Activated naive CD8-positive, alpha-beta T cell treated with anti-CD3 and anti-CD28 coated beads for 36 hours (primary cell): ENCODE results near the gene NATD1. TPM values are rescaled to one million over a fixed set of nuclear protein-coding genes. Genes with fewer than 3 reads are reported as not detected.

Experiments used
- DNase-seq: peaks from one replicate; pipeline ENCODE4 v3.0.0; 2021
- H3K27ac Mint-ChIP-seq: one replicate; pipeline ENCODE4 v1.8.0; 2022; ENCODE audit warnings: mild to moderate bottlenecking, moderate library complexity, mixed read lengths
- H3K27me3 Mint-ChIP-seq: one replicate; pipeline ENCODE4 v1.8.0; 2022; ENCODE audit warnings: mild to moderate bottlenecking, mixed read lengths
- H3K36me3 Mint-ChIP-seq: one replicate; pipeline ENCODE4 v1.8.0; 2021; ENCODE audit warnings: mild to moderate bottlenecking, mixed read lengths
- H3K4me1 Mint-ChIP-seq: one replicate; pipeline ENCODE4 v1.8.0; 2021; ENCODE audit warnings: mixed read lengths
- H3K4me3 Mint-ChIP-seq: one replicate; pipeline ENCODE4 v1.8.0; 2022; ENCODE audit warnings: mild to moderate bottlenecking, moderate library complexity, mixed read lengths
- H3K9me3 Mint-ChIP-seq: one replicate; pipeline ENCODE4 v1.8.0; 2022; ENCODE audit warnings: mixed read lengths
- total RNA-seq, 2 experiments: library from RNA; stranded (reverse); gene quantifications; one replicate each; pipeline ENCODE4 v1.2.3, GENCODE V29; 2021

The NATD1 gene, protein sequence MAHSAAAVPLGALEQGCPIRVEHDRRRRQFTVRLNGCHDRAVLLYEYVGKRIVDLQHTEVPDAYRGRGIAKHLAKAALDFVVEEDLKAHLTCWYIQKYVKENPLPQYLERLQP
- total RNA-seq: 1 to 10 TPM in 1 of 2 experiments, under 1 TPM in 1; 0.90 to 1.1 TPM

- Mint-ChIP-seq H3K27ac (no peak within 1 kb of the TSS), H3K4me3 (peak within 1 kb of the TSS; percentile 79), H3K27me3 (no peaks in the 10 kb centered on the region), H3K36me3 (no peaks in the 10 kb centered on the region), H3K4me1 (peaks cover 7% of the 10 kb centered on the region), H3K9me3 (no peaks in the 10 kb centered on the region)
- DNase-seq: peak; percentile 68
These were observed at the start of gene NATD1 for GRCh38 chr17:21252796-21253645. Gene NATD1, minus strand, starts transcription at chr17:21253410. Its CDS starts 146 bp downstream, at chr17:21253264.

GRCh38 chr17:21301593-21302550 lies 48.7 kb upstream of the NATD1 start:
- no peaks in the 10 kb centered on the region for H3K27me3 Mint-ChIP-seq
- peaks cover 1% of the 10 kb centered on the region for H3K9me3 Mint-ChIP-seq
- H3K27ac Mint-ChIP-seq: peak overlapping the region; percentile 26
- H3K36me3 Mint-ChIP-seq: peaks cover 28% of the 10 kb centered on the region
- H3K4me3 Mint-ChIP-seq: no peak overlapping the region
- no peak for DNase-seq
- no peaks in the 10 kb centered on the region for H3K4me1 Mint-ChIP-seq

- no peak overlapping the region for H3K27ac Mint-ChIP-seq
- no peak for DNase-seq
- H3K27me3 Mint-ChIP-seq: no peaks in the 10 kb centered on the region
- H3K36me3 Mint-ChIP-seq: peaks cover 22% of the 10 kb centered on the region
- H3K4me1 Mint-ChIP-seq: no peaks in the 10 kb centered on the region
- H3K9me3 Mint-ChIP-seq: peaks cover 1% of the 10 kb centered on the region
- no peak overlapping the region for H3K4me3 Mint-ChIP-seq
These were observed 47.7 kb upstream of the NATD1 start for GRCh38 chr17:21300601-21301571.

GRCh38 chr17:21299981-21300600 lies 46.9 kb upstream of the NATD1 start:
- peaks cover 17% of the 10 kb centered on the region for H3K36me3 Mint-ChIP-seq
- H3K4me3 Mint-ChIP-seq: no peak overlapping the region
- no peaks in the 10 kb centered on the region for H3K4me1 Mint-ChIP-seq
- H3K27ac Mint-ChIP-seq: no peak overlapping the region
- no peaks in the 10 kb centered on the region for H3K27me3 Mint-ChIP-seq
- no peak for DNase-seq
- no peaks in the 10 kb centered on the region for H3K9me3 Mint-ChIP-seq

- Mint-ChIP-seq H3K9me3 (no peaks in the 10 kb centered on the region), H3K4me1 (peaks cover 8% of the 10 kb centered on the region), H3K27ac (no peak overlapping the region), H3K36me3 (peaks cover 22% of the 10 kb centered on the region), H3K27me3 (no peaks in the 10 kb centered on the region), H3K4me3 (no peak overlapping the region)
- no peak for DNase-seq
These were observed 45.8 kb upstream of the NATD1 start for GRCh38 chr17:21298983-21299519.

DNA sequence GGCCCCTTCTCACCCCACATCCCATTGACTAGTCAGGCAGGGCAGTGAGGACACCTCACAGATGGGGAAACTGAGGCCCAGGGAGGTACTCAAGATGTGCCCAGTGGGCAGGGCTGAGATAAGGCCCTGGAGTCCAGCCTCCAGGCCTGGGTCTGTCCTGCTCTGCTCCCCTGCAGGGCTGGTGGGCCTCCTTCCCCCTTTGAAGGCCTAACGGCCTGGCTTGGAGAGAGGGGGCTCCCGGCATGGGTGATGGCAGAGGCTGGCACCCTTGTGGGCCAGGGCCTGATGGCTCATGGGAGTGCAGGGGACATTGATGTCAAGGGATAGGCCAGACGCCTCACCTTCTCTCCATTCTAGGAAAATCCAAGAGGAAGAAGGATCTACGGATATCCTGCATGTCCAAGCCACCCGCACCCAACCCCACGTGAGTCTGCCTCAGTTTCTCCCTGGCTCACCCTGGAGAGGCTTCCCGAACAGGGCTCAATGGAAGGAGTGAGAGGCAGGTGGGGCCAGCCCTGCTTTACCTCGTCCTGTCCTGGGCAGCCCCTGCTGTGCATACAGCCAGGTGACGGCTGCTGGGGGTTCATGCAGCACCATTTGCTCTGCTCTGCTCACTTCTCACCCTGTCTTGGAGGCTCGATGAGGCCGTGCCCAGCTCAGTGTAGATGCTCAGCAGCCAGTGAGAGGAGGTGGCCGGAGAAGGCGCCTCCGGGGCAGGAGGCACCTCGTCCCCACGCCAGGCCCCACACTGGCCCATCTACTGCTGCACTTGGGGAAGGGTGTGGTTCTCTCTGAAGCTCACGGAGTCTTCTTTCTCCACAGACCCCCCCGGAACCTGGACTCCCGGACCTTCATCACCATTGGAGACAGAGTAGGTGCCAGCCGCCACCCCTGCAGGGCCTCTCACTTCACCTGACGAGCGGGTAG lies 45.1 kb upstream of the NATD1 start:
- Mint-ChIP-seq H3K27me3 (no peaks in the 10 kb centered on the region), H3K27ac (no peak overlapping the region), H3K4me3 (no peak overlapping the region), H3K9me3 (no peaks in the 10 kb centered on the region), H3K4me1 (peaks cover 9% of the 10 kb centered on the region), H3K36me3 (peaks cover 16% of the 10 kb centered on the region)
- no peak for DNase-seq

DNA sequence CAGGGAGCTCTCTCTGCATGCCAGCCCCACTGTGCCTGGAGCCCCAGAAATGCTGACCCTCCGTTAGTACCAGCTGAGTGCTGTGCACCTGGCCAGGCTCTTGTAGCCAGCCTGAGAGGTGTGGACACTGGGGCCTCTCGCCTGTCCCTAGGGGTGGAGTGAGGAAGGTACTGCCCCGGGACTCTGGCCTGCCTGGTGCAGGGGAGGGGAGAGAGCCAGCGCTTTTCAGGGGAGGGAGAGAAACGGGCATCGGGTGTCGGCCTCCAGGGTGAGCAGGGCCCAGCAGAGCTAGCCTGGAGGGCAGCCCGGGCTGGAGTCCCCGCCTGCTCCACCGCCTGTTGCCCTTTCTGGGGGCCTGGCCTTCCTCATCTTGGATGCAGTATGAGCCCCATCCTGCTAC lies 44.4 kb upstream of the NATD1 start:
- DNase-seq: no peak
- Mint-ChIP-seq H3K36me3 (peaks cover 18% of the 10 kb centered on the region), H3K9me3 (no peaks in the 10 kb centered on the region), H3K4me3 (no peak overlapping the region), H3K4me1 (peaks cover 10% of the 10 kb centered on the region), H3K27me3 (peaks cover 3% of the 10 kb centered on the region), H3K27ac (no peak overlapping the region)

DNA sequence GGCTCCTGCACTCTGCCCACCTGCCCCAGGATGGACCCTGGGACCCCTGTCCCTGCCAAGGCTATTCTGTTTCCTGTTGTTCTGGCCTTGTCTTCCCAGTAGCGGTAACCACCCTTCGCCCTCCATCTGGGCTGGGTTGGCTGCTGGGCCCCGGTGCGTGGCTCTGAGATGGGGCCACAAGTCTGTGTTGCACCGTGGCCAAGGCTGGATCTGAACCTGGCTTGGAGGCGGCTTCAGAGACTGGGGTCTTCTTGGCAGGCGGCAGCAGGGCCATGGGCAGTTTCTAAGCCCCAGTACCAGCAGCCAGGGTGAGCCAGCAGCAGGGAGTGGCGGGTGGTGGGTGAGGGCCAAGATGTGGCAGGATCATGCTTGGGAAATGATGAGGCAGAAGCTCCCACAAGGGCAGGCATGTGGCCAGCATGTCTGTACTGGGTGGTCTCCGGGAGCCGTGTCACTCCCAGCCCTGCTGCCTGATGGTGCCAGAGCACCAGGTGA lies 43.9 kb upstream of the NATD1 start:
- DNase-seq: no peak
- Mint-ChIP-seq H3K27me3 (peaks cover 3% of the 10 kb centered on the region), H3K4me1 (peaks cover 10% of the 10 kb centered on the region), H3K4me3 (no peak overlapping the region), H3K9me3 (no peaks in the 10 kb centered on the region), H3K27ac (no peak overlapping the region), H3K36me3 (peaks cover 16% of the 10 kb centered on the region)

- H3K4me3 Mint-ChIP-seq: no peak overlapping the region
- H3K27ac Mint-ChIP-seq: peak overlapping the region; percentile 16
- H3K27me3 Mint-ChIP-seq: peaks cover 3% of the 10 kb centered on the region
- H3K36me3 Mint-ChIP-seq: peaks cover 18% of the 10 kb centered on the region
- DNase-seq: no peak
- peaks cover 10% of the 10 kb centered on the region for H3K4me1 Mint-ChIP-seq
- no peaks in the 10 kb centered on the region for H3K9me3 Mint-ChIP-seq
These were observed 43.2 kb upstream of the NATD1 start for GRCh38 chr17:21296097-21297025.

- H3K27ac Mint-ChIP-seq: peak overlapping the region; percentile 4
- DNase-seq: no peak
- H3K27me3 Mint-ChIP-seq: peaks cover 7% of the 10 kb centered on the region
- H3K4me3 Mint-ChIP-seq: no peak overlapping the region
- peaks cover 18% of the 10 kb centered on the region for H3K36me3 Mint-ChIP-seq
- peaks cover 1% of the 10 kb centered on the region for H3K9me3 Mint-ChIP-seq
- H3K4me1 Mint-ChIP-seq: peaks cover 17% of the 10 kb centered on the region
These were observed 42.1 kb upstream of the NATD1 start for GRCh38 chr17:21295036-21295952.
